SK-N-SH treated with all-trans-retinoic acid at 6 μM for 48 hours (cell line): ENCODE data around the gene NOTCH2.

ENCODE experiments used
- ATAC-seq: fragments of 200-7000 bp; cut with Tn5 transposase; 3 replicates; pipeline ENCODE4 v1.9.1; 2020; ENCODE audit warnings: mild to moderate bottlenecking, moderate library complexity
- ARNTL ChIP-seq: fragments of 450-650 bp; formaldehyde crosslinking; IDR thresholded peaks from 2 replicates; pipeline ENCODE4 v1.5.0; 2020; ENCODE audit warnings: low read depth, mild to moderate bottlenecking, moderate library complexity, borderline replicate concordance
- BACH2 ChIP-seq: fragments of 250-450 bp; sonication (Bioruptor Pico); IDR thresholded peaks from 2 replicates; pipeline ENCODE4 v1.9.0; 2021; ENCODE audit warnings: mild to moderate bottlenecking, borderline replicate concordance
- ESRRG ChIP-seq: fragments of 250-450 bp; sonication (Bioruptor Pico); IDR thresholded peaks from 2 replicates; pipeline ENCODE4 v1.6.1; 2021; ENCODE audit warnings: mild to moderate bottlenecking
- ISL1 ChIP-seq: fragments of 250-450 bp; sonication (Bioruptor Pico); IDR thresholded peaks from 2 replicates; pipeline ENCODE4 v2.1.2; 2022; ENCODE audit warnings: mild to moderate bottlenecking, moderate library complexity
- OSR1 ChIP-seq: fragments of 250-450 bp; sonication (Bioruptor Pico); IDR thresholded peaks from 2 replicates; pipeline ENCODE4 v1.8.0; 2022; ENCODE audit warnings: moderate library complexity, mild to moderate bottlenecking, inconsistent platforms
- PPARA ChIP-seq: fragments of 250-450 bp; sonication (Bioruptor Pico); IDR thresholded peaks from 2 replicates; pipeline ENCODE4 v1.5.0; 2020; ENCODE audit warnings: mild to moderate bottlenecking, borderline replicate concordance
- RARB ChIP-seq: fragments of 250-450 bp; sonication (Bioruptor Pico); IDR thresholded peaks from 2 replicates; pipeline ENCODE4 v1.8.0; 2021; ENCODE audit warnings: mild to moderate bottlenecking, moderate library complexity
- SNAI2 ChIP-seq: fragments of 250-450 bp; sonication (Bioruptor Pico); IDR thresholded peaks from 2 replicates; pipeline ENCODE4 v1.5.0; 2020; ENCODE audit warnings: mild to moderate bottlenecking, moderate library complexity
- TCF4 ChIP-seq: fragments of 250-450 bp; sonication (Bioruptor Pico); IDR thresholded peaks from 2 replicates; pipeline ENCODE4 v1.8.0; 2021; ENCODE audit warnings: mild to moderate bottlenecking, moderate library complexity, borderline replicate concordance
- TOX ChIP-seq: fragments of 250-450 bp; sonication (Bioruptor Pico); IDR thresholded peaks from 2 replicates; pipeline ENCODE4 v1.8.0; 2021; ENCODE audit warnings: mild to moderate bottlenecking, moderate library complexity, borderline replicate concordance
- ZC3H10 ChIP-seq: fragments of 250-450 bp; sonication (Bioruptor Pico); IDR thresholded peaks from 2 replicates; pipeline ENCODE4 v1.5.1; 2021; ENCODE audit warnings: mild to moderate bottlenecking, moderate library complexity
- ZFP3 ChIP-seq: fragments of 250-450 bp; sonication (Bioruptor Pico); IDR thresholded peaks from 2 replicates; pipeline ENCODE4 v1.5.0; 2020; ENCODE audit warnings: mild to moderate bottlenecking, moderate library complexity
- ZFP30 ChIP-seq: fragments of 450-650 bp; formaldehyde crosslinking; IDR thresholded peaks from 2 replicates; pipeline ENCODE4 v1.5.0; 2022; ENCODE audit warnings: mild to moderate bottlenecking, moderate library complexity
- ZNF565 ChIP-seq: fragments of 450-650 bp; formaldehyde crosslinking; conservative IDR thresholded peaks from 2 replicates; pipeline ENCODE4 v1.5.0; 2020; ENCODE audit warnings: low read depth, mild to moderate bottlenecking, moderate library complexity
- ZNF8 ChIP-seq: fragments of 450-650 bp; formaldehyde crosslinking; IDR thresholded peaks from 2 replicates; pipeline ENCODE4 v1.5.0; 2020; ENCODE audit warnings: mild to moderate bottlenecking, moderate library complexity
- TF ChIP-seq, protein P1 (sequence below): fragments of 250-450 bp; sonication (Bioruptor Pico); IDR thresholded peaks from 2 replicates; pipeline ENCODE4 v1.5.1; 2020; ENCODE audit warnings: low read depth, mild to moderate bottlenecking, moderate library complexity
- TF ChIP-seq, protein P2 (sequence below): fragments of 250-450 bp; sonication (Bioruptor Pico); IDR thresholded peaks from 2 replicates; pipeline ENCODE4 v1.8.0; 2021; ENCODE audit warnings: low read depth, mild to moderate bottlenecking, moderate library complexity, borderline replicate concordance
- TF ChIP-seq, protein P3 (sequence below): fragments of 250-450 bp; sonication (Bioruptor Pico); IDR thresholded peaks from 2 replicates; pipeline ENCODE4 v1.8.0; 2020; ENCODE audit warnings: mild to moderate bottlenecking, moderate library complexity, borderline replicate concordance
- TF ChIP-seq, protein P4 (sequence below): fragments of 250-450 bp; sonication (Bioruptor Pico); IDR thresholded peaks from 2 replicates; pipeline ENCODE4 v1.5.0; 2020; ENCODE audit warnings: mild to moderate bottlenecking, moderate library complexity

Gene NOTCH2

DNA sequence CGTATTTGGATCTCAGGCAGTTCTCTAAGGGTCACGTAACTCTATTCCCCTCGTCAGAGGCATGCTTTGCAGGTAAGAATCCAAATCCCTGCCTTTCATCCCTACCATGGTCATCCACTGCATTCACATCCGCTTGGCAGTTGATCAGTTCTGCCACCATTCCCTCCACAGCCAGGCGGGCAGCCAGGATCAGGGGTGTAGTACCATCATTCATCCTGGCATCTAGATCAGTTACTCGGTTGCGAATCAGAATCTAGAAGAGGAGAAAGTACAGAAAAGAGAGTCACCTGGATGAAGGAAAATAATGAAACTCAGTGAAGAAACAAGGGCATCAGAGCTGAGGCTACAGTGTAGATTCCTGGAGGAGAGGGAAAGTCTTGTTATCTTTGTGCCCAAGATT is 151.2 kb downstream of the NOTCH2 start:
- no peak for ATAC-seq
- TF ChIP-seq, protein P1, sequence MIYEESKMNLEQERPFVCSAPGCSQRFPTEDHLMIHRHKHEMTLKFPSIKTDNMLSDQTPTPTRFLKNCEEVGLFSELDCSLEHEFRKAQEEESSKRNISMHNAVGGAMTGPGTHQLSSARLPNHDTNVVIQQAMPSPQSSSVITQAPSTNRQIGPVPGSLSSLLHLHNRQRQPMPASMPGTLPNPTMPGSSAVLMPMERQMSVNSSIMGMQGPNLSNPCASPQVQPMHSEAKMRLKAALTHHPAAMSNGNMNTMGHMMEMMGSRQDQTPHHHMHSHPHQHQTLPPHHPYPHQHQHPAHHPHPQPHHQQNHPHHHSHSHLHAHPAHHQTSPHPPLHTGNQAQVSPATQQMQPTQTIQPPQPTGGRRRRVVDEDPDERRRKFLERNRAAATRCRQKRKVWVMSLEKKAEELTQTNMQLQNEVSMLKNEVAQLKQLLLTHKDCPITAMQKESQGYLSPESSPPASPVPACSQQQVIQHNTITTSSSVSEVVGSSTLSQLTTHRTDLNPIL (CRISPR knock-in tag) = no peak
- TF ChIP-seq ISL1 (CRISPR knock-in tag) = no peak
- TF ChIP-seq TOX (CRISPR knock-in tag) = no peak
- no peak for TF ChIP-seq BACH2 (CRISPR knock-in tag)
- TF ChIP-seq PPARA (CRISPR knock-in tag) = no peak
- TF ChIP-seq TCF4 = no peak
- no peak for TF ChIP-seq ZC3H10 (CRISPR knock-in tag)
- TF ChIP-seq ARNTL (CRISPR knock-in tag) = no peak
- TF ChIP-seq, protein P2, sequence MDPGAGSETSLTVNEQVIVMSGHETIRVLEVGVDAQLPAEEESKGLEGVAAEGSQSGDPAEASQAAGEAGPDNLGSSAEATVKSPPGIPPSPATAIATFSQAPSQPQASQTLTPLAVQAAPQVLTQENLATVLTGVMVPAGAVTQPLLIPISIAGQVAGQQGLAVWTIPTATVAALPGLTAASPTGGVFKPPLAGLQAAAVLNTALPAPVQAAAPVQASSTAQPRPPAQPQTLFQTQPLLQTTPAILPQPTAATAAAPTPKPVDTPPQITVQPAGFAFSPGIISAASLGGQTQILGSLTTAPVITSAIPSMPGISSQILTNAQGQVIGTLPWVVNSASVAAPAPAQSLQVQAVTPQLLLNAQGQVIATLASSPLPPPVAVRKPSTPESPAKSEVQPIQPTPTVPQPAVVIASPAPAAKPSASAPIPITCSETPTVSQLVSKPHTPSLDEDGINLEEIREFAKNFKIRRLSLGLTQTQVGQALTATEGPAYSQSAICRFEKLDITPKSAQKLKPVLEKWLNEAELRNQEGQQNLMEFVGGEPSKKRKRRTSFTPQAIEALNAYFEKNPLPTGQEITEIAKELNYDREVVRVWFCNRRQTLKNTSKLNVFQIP (CRISPR knock-in tag) = no peak
- TF ChIP-seq OSR1 = no peak
- no peak for TF ChIP-seq SNAI2 (CRISPR knock-in tag)
- no peak for TF ChIP-seq ZNF565 (CRISPR knock-in tag)
- TF ChIP-seq, protein P3, sequence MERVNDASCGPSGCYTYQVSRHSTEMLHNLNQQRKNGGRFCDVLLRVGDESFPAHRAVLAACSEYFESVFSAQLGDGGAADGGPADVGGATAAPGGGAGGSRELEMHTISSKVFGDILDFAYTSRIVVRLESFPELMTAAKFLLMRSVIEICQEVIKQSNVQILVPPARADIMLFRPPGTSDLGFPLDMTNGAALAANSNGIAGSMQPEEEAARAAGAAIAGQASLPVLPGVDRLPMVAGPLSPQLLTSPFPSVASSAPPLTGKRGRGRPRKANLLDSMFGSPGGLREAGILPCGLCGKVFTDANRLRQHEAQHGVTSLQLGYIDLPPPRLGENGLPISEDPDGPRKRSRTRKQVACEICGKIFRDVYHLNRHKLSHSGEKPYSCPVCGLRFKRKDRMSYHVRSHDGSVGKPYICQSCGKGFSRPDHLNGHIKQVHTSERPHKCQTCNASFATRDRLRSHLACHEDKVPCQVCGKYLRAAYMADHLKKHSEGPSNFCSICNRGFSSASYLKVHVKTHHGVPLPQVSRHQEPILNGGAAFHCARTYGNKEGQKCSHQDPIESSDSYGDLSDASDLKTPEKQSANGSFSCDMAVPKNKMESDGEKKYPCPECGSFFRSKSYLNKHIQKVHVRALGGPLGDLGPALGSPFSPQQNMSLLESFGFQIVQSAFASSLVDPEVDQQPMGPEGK (CRISPR knock-in tag) = no peak
- TF ChIP-seq, all 23 proteins: peak for 0

DNA sequence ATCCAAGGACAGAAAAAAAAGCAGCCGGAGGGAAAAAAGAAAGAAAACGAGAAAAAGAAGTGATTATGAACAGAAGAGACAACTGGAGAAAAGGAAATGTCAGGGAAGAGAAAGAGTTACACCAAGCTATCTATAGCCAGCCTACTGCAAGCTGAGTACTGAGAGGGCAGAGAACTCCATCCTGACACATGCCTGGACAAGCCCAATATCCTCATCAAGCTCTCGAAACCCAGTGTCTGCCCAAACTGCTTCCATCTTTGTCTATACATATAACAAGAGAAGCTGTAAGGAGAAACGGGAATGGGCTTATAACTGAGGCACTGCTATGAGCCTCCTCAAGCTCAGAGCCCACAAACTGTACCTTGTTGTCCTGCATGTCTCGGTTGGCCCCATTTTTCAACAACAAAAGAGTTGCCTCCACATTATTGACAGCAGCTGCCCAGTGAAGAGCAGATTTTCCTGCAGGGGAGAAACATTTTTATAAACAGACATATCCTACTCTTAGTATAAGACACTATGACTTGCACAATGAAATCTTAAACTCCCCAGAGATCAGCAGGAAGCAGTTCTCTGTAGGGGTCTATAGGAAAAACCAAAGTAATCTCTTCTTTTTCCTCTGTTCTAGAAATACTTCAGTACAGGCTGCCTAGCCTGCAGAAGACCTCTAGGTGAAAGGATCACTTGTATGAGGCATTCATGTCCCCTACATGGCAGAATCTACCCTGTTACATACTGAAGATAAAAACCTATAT is 152.0 kb downstream of the NOTCH2 start:
- no peak for ATAC-seq
- TF ChIP-seq RARB (CRISPR knock-in tag) (no peak), ESRRG (CRISPR knock-in tag) (no peak), ZFP3 (CRISPR knock-in tag) (no peak), ZFP30 (CRISPR knock-in tag) (no peak), ZNF8 (no peak)
- TF ChIP-seq, protein P3 (CRISPR knock-in tag) = no peak
- TF ChIP-seq, protein P4, sequence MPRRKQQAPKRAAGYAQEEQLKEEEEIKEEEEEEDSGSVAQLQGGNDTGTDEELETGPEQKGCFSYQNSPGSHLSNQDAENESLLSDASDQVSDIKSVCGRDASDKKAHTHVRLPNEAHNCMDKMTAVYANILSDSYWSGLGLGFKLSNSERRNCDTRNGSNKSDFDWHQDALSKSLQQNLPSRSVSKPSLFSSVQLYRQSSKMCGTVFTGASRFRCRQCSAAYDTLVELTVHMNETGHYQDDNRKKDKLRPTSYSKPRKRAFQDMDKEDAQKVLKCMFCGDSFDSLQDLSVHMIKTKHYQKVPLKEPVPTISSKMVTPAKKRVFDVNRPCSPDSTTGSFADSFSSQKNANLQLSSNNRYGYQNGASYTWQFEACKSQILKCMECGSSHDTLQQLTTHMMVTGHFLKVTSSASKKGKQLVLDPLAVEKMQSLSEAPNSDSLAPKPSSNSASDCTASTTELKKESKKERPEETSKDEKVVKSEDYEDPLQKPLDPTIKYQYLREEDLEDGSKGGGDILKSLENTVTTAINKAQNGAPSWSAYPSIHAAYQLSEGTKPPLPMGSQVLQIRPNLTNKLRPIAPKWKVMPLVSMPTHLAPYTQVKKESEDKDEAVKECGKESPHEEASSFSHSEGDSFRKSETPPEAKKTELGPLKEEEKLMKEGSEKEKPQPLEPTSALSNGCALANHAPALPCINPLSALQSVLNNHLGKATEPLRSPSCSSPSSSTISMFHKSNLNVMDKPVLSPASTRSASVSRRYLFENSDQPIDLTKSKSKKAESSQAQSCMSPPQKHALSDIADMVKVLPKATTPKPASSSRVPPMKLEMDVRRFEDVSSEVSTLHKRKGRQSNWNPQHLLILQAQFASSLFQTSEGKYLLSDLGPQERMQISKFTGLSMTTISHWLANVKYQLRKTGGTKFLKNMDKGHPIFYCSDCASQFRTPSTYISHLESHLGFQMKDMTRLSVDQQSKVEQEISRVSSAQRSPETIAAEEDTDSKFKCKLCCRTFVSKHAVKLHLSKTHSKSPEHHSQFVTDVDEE (CRISPR knock-in tag) = no peak
- TF ChIP-seq, protein P1 (CRISPR knock-in tag) = no peak
